Erythroblast (primary cell): ENCODE measurements around the gene MBP.
"Not testable (repeated sequence)": the region's sequence is repeated elsewhere in the genome, so short reads cannot be mapped to it uniquely, and the experiment has no call there.

Experiments
- GATA1 ChIP-seq: IDR thresholded peaks from 2 replicates; pipeline ENCODE4 v1.6.1; 2011; ENCODE audit warnings: low read depth, mild to moderate bottlenecking, control low read depth, low read length, moderate library complexity
- POLR2A ChIP-seq: IDR thresholded peaks from 2 replicates; pipeline ENCODE4 v1.6.1; 2011; ENCODE audit warnings: mild to moderate bottlenecking, low read length

GRCh38 chr18:76944346-76944745, 188.2 kb downstream of the MBP start:
- not testable (repeated sequence) for TF ChIP-seq POLR2A, GATA1
